GM19193 (cell line): ENCODE measurements around the gene ARL3.

Source experiments
- POLR2A ChIP-seq: IDR thresholded peaks from 4 replicates; pipeline ENCODE4 v1.6.1; 2011; ENCODE audit not compliant: insufficient read depth, insufficient read length; ENCODE audit errors: extremely low read depth

ARL3 gene

DNA sequence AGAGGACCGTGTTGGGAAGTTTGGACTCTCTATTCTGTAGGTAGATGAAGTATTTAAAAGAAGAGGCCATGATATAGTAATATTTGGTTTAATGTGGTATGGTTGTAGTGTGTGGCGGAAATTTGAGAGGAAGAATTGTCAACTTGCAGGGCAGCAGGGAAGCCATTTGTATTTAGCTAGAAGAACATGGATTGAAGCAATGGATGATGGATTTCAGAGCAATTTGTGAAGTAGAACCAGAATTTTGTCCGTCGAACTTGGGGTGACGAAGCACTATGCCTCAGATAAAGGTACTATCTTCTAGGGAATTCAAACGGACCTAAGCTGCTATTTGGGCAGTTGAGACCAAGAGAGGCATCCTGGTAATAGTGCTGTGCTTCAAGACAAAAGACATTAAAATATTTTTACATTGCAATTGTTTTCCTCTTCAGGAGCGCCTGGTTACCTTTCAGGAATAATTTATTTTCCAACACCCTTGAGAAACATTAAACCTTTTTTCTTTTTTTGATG, 28.9 kb upstream of the ARL3 start:
- TF ChIP-seq POLR2A = no peak

DNA sequence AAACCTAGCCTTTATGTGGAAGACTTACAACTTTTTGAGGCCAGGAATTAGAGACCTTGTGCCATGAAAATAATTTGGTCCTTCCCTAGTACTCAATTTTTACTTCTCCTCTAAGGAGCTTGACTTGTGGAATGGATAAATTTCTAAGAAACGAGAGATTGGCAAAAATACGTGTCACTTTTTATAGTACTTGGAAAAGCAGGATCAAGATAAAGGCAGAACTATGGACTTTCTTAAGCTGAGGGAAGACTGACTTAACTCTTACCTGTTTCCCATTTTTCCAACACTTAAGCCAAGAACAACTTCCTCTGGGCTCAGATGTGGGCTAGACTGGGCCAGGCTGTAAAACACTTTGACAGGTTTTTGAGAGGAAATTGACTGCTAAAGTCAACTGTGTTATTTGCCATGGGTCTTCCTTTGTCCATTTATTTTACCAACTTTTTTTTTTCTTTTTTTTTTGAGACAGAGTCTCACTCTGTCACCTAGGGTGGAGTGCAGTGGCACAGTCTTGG, 27.6 kb upstream of the ARL3 start:
- no peak for TF ChIP-seq POLR2A

GRCh38 chr10:102740229-102740628, 26.0 kb upstream of the ARL3 start:
- no peak for TF ChIP-seq POLR2A

- TF ChIP-seq POLR2A = no peak
These were observed 24.5 kb upstream of the ARL3 start for GRCh38 chr10:102738692-102739121.

GRCh38 chr10:102735065-102735562, 20.9 kb upstream of the ARL3 start:
- TF ChIP-seq POLR2A = no peak

GRCh38 chr10:102732661-102733060, 18.5 kb upstream of the ARL3 start:
- TF ChIP-seq POLR2A = no peak

DNA sequence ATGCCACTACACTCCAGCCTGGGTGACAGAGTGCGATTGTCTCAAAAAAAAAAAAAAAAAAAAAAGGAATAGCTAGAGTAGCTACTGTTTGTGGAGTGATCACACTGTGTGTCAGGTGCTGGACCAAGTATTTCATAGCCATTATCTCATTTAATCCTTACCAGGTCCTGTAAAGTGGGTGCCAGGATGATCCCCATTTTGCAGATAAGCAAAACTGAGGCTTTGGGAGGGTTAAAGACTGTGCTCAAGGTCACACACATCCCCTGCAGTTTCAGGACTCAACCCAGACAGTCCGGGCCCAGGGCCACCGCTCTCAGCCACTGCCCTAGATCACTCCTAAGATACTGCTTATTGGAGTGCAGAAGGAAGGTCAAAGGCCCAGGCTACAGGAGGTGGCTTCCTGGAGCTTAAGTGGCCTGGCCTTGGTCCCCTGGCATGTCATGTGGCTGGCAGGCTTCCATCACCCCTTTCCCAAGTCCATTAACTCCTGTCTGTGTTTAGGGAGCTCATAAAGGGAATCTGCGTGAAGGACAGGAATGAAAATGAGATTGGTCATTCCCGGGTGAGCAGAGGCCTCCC, 17.1 kb upstream of the ARL3 start:
- TF ChIP-seq POLR2A = no peak

DNA sequence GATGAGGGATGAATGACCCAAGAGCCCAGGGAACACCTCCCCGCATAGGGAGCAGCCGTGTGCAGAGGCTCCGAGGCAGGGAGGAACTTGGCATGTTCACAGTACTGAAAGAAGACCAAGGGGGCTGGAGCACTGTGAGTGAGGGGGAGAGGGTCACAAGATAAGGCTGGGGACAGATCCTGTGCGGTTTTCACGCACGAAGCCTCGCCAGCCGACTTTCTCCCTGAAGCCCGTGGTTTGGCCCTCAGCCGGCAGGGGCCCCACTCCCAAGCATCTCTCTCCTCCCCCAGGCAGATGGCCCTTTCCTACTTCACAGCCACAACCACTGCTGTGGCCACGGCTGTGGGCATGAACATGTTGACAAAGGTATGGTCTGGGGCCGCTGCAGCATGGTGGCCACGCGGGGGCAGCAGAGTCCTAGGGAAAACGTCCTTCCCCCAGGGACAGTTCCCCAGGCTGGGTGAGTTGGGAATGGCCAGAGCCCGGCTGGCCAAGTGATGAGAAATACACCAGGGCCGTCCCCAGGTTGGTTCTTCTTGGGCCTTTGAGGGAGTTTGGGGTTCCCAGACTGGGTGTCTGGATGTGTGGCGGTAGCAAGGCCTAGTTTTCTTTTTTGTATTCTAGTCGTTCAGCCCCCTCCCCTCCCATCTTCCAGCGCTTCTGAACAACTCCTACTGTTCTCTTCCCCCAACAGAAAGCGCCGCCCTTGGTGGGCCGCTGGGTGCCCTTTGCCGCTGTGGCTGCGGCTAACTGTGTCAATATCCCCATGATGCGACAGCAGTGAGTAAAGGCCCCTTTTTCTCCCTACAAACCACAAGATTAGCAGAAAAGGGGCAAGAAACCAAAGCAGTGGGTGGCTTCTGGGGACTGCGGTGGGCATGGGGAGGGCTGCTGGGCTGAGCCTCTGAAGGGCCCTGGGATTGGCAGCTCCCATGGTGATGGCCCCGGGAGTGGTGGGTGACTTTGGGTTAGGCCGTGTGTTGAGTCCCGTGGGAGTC, 15.1 kb upstream of the ARL3 start:
- no peak for TF ChIP-seq POLR2A

GRCh38 chr10:102727037-102727818, 13.0 kb upstream of the ARL3 start:
- TF ChIP-seq POLR2A = no peak

- TF ChIP-seq POLR2A = no peak
These were observed 12.1 kb upstream of the ARL3 start for GRCh38 chr10:102726274-102726673.

- TF ChIP-seq POLR2A = no peak
These were observed 9.8 kb upstream of the ARL3 start for GRCh38 chr10:102723989-102724388.

DNA sequence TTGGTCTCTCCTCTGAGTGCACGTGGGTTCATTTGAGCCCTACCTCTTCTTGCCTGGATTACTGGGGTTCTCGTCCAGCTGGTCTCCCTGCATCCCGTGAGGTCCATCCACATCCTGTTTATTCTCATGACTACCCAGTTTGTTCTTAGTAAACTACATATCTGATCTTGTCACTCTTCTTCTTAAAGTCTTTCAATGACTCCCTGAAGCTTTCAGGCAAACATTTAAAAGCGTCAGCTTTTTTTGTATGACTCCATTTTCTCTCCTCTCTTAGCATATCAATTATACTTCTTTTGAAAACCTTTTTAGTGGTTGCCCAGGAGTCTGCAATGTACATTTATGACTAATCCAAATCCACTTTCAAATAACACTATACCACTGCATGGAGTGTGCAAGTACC, 7.8 kb upstream of the ARL3 start:
- TF ChIP-seq POLR2A = no peak

GRCh38 chr10:102720775-102721301, 6.6 kb upstream of the ARL3 start:
- TF ChIP-seq POLR2A = no peak

DNA sequence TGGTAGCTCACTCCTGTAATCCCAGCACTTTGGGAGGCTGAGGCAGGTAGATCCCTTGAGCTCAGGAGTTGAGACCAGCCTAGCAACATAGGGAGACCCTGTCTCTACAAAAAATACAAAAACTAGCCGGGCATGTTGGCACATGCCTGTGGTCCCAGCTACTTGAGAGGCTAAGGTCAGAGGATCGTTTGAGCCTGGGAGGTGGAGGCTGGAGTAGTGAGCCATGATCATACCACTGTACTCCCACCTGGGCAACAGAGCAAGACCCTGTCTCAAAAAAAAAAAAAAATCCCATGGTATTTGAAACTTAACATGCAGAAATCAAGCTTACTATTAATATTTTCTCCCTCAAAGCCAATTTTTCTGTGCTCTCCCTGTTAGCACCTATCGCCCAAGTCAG, 6.1 kb upstream of the ARL3 start:
- no peak for TF ChIP-seq POLR2A
